Stimulated activated CD4-positive, alpha-beta T cell treated with anti-CD3 and anti-CD28 coated beads, Interleukin-1b, Interleukin-23, amount 100 ng/mL, for 48 hours (primary cell): ENCODE data around the gene AHR.
"Not testable (repeated sequence)": the region's sequence is repeated elsewhere in the genome, so short reads cannot be mapped to it uniquely, and the experiment has no call there.

Experiments
- DNase-seq: peaks from one replicate; pipeline ENCODE4 v3.0.0-alpha.2; 2020

Gene AHR

DNA sequence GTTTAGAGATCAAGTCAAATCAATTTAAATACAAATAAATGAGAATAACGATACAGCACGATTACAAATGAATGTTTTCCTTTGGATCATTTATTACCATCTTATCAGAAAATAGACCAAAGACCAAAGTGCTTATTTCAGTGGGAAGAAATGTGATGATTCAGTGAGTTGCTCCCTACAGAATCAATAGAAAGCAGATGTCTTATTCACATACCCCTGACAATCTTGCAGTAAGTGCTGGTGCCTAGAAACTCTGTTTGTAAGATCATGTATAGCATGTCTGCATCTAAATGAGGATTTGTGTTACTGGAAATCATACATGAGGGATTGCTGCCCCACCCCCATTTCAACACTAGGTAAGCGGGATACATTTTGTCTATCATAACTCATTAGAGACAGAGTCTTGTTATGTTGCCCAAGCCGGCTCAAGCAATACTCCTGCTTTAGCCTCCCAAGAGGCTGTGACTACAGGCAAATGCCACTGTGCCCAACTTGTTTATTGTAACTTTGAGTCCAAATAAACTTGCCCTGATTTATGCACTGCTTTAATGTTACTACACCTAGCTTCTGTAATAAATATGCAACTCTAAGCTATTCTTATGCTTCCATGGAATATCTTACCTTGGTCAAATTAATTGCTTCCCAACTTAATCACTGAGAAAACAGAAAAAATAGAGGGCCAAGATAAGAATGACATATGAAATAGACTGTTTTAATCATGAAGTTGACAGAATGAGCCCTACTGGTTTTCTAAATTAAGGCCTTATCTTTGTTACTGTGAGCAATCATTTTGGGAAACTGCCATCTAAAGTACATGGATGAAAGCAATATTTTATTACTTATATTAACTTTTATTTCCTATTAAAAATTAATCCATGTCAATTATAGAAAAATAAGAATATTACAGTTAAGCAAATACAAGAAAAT is 82.5 kb downstream of the AHR start:
- no peak for DNase-seq

GRCh38 chr7:17382408-17383354 is 84.2 kb downstream of the AHR start:
- not testable (repeated sequence) for DNase-seq

- DNase-seq = no peak
Observed at GRCh38 chr7:17384400-17384799, 85.9 kb downstream of the AHR start.

- DNase-seq = no peak
Observed at GRCh38 chr7:17385612-17386011, 87.2 kb downstream of the AHR start.

GRCh38 chr7:17390392-17390791 is 91.9 kb downstream of the AHR start:
- DNase-seq = no peak

DNA sequence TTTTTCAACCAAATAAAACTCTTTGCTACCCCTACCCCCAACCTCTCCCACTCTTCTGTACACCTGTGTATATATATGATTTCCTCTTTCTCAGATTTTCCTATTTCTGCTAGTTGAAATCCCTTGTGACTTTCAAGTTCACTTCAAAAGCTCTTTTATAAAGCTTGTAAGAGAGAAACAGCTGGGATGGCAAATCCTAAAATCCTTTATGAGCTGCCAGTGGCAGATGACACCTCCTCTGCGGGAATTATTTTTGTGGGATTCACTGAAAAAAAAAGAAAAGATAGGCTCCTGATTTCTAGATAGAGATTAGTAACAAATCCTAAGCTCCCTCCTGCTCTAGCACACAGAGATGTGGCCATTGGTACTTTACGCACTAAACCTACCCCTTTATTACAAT is 92.9 kb downstream of the AHR start:
- no peak for DNase-seq

GRCh38 chr7:17392846-17393245 is 94.4 kb downstream of the AHR start:
- DNase-seq = no peak

DNA sequence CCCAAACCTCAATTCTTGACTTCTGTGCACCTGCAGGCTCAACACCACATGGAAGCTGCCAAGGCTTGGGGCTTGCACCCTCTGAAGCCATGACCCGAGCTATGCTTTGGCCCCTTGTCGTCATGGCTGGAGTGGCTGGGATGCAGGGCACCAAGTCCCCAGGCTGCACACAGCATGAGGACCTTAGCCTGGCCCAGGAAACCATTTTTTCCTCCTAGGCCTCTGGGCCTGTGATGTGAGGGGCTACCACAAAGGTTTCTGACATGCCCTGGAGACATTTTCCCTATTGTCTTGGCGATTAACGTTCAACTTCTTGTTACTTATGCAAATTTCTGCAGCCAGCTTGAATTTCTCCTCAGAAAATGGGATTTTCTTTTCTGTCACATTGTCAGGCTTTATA is 96.1 kb downstream of the AHR start:
- not testable (repeated sequence) for DNase-seq
